Measurements from ENCODE around the gene PDK4. TPM values are rescaled to one million over a fixed set of nuclear protein-coding genes. Genes with fewer than 3 reads are reported as not detected.

The PDK4 gene
- total RNA-seq, 1 donor: 0.36 TPM

GRCh38 chr7:95547361-95548348 is 48.7 kb downstream of the PDK4 start:
- no peak overlapping the region for H3K4me2 ChIP-seq (ENCODE audit: insufficient read depth, low read length)

GRCh38 chr7:95546647-95547046 is 49.7 kb downstream of the PDK4 start:
- no peak for TF ChIP-seq CTCF (IDR thresholded peaks at IDR 0.05; ENCODE audit: extremely low read depth, low read depth, low read length)
- no peak for DNase-seq (ENCODE audit: insufficient read length, low spot score, missing footprints)
- H3K27me3 ChIP-seq (ENCODE audit: insufficient read depth, low read length): no peaks in the 10 kb centered on the region

More at GRCh38 chr7:95547361-95548348, 48.7 kb downstream of the PDK4 start:
- Histone ChIP-seq H3K9me3 (ENCODE audit: low read depth, low read length) (no peaks in the 10 kb centered on the region), H3K4me3 (ENCODE audit: insufficient read depth, low read length) (no peak overlapping the region), H3K27ac (ENCODE audit: low read depth, low read length) (no peak overlapping the region), H3K36me3 (ENCODE audit: insufficient read depth, low read length) (no peaks in the 10 kb centered on the region), H3K27me3 (ENCODE audit: insufficient read depth, low read length) (no peaks in the 10 kb centered on the region), H4K20me1 (ENCODE audit: insufficient read depth, low read length) (no peaks in the 10 kb centered on the region), H3K4me1 (ENCODE audit: insufficient read depth, low read length) (peaks cover 16% of the 10 kb centered on the region), H2AFZ (ENCODE audit: low read length) (no peak overlapping the region), H3K79me2 (ENCODE audit: insufficient read depth, low read length) (no peaks in the 10 kb centered on the region)
- DNase-seq (ENCODE audit: insufficient read length, low spot score, missing footprints): no peak
- TF ChIP-seq CTCF (IDR thresholded peaks at IDR 0.05; ENCODE audit: extremely low read depth, low read depth, low read length): no peak

GRCh38 chr7:95545673-95546072 is 50.6 kb downstream of the PDK4 start:
- no peak overlapping the region for H3K27ac ChIP-seq (ENCODE audit: low read depth, low read length)
- no peaks in the 10 kb centered on the region for H3K9me3 ChIP-seq (ENCODE audit: low read depth, low read length)
- peaks cover 16% of the 10 kb centered on the region for H3K4me1 ChIP-seq (ENCODE audit: insufficient read depth, low read length)
- H2AFZ ChIP-seq (ENCODE audit: low read length): peak overlapping the region; percentile 93
- peaks cover 5% of the 10 kb centered on the region for H3K27me3 ChIP-seq (ENCODE audit: insufficient read depth, low read length)
- DNase-seq (ENCODE audit: insufficient read length, low spot score, missing footprints): no peak
- no peaks in the 10 kb centered on the region for H3K36me3 ChIP-seq (ENCODE audit: insufficient read depth, low read length)
- no peak for TF ChIP-seq CTCF (IDR thresholded peaks at IDR 0.05; ENCODE audit: extremely low read depth, low read depth, low read length)
- H3K4me2 ChIP-seq (ENCODE audit: insufficient read depth, low read length): peak overlapping the region; percentile 89
- no peaks in the 10 kb centered on the region for H4K20me1 ChIP-seq (ENCODE audit: insufficient read depth, low read length)
- no peaks in the 10 kb centered on the region for H3K79me2 ChIP-seq (ENCODE audit: insufficient read depth, low read length)
- H3K4me3 ChIP-seq (ENCODE audit: insufficient read depth, low read length): peak overlapping the region; percentile 72

More at GRCh38 chr7:95546647-95547046, 49.7 kb downstream of the PDK4 start:
- no peaks in the 10 kb centered on the region for H3K9me3 ChIP-seq (ENCODE audit: low read depth, low read length)
- H2AFZ ChIP-seq (ENCODE audit: low read length): peak overlapping the region; percentile 38
- no peaks in the 10 kb centered on the region for H4K20me1 ChIP-seq (ENCODE audit: insufficient read depth, low read length)
- H3K4me3 ChIP-seq (ENCODE audit: insufficient read depth, low read length): no peak overlapping the region
- H3K79me2 ChIP-seq (ENCODE audit: insufficient read depth, low read length): no peaks in the 10 kb centered on the region
- H3K36me3 ChIP-seq (ENCODE audit: insufficient read depth, low read length): no peaks in the 10 kb centered on the region
- H3K4me2 ChIP-seq (ENCODE audit: insufficient read depth, low read length): no peak overlapping the region
- peaks cover 16% of the 10 kb centered on the region for H3K4me1 ChIP-seq (ENCODE audit: insufficient read depth, low read length)
- no peak overlapping the region for H3K27ac ChIP-seq (ENCODE audit: low read depth, low read length)

- Histone ChIP-seq H3K4me3 (ENCODE audit: insufficient read depth, low read length) (peak overlapping the region; percentile 72), H3K4me1 (ENCODE audit: insufficient read depth, low read length) (peaks cover 14% of the 10 kb centered on the region), H3K9me3 (ENCODE audit: low read depth, low read length) (no peaks in the 10 kb centered on the region), H3K79me2 (ENCODE audit: insufficient read depth, low read length) (no peaks in the 10 kb centered on the region), H2AFZ (ENCODE audit: low read length) (peak overlapping the region; percentile 93), H3K27me3 (ENCODE audit: insufficient read depth, low read length) (peaks cover 6% of the 10 kb centered on the region), H3K27ac (ENCODE audit: low read depth, low read length) (peak overlapping the region; percentile 52), H4K20me1 (ENCODE audit: insufficient read depth, low read length) (no peaks in the 10 kb centered on the region), H3K36me3 (ENCODE audit: insufficient read depth, low read length) (no peaks in the 10 kb centered on the region), H3K4me2 (ENCODE audit: insufficient read depth, low read length) (peak overlapping the region; percentile 89)
- TF ChIP-seq CTCF (IDR thresholded peaks at IDR 0.05; ENCODE audit: extremely low read depth, low read depth, low read length): peak; percentile 83
- peak; percentile 89 for DNase-seq (ENCODE audit: insufficient read length, low spot score, missing footprints)
Measured at GRCh38 chr7:95545007-95545615, 51.2 kb downstream of the PDK4 start.
